HepG2 (cell line): ENCODE measurements around the gene ZNF771. TPM values are rescaled to one million over a fixed set of nuclear protein-coding genes. Genes with fewer than 3 reads are reported as not detected.
A peak's percentile ranks its signal among the peaks of the same experiment; 100 is the strongest.

Source experiments
- ARNTL ChIP-seq: sonication (generic); formaldehyde crosslinking; IDR thresholded peaks from 2 replicates; pipeline ENCODE4 v1.4.0; 2020; ENCODE audit warnings: mild to moderate bottlenecking, missing genetic modification reagents
- FOSL2 ChIP-seq: sonication (generic); formaldehyde crosslinking; IDR thresholded peaks from 2 replicates; pipeline ENCODE4 v1.4.0; 2020; ENCODE audit warnings: missing genetic modification reagents
- HDAC1 ChIP-seq: sonication (generic); formaldehyde crosslinking; IDR thresholded peaks from 2 replicates; pipeline ENCODE4 v1.5.1; 2020; ENCODE audit warnings: mild to moderate bottlenecking, missing genetic modification reagents
- JARID2 ChIP-seq: sonication (generic); formaldehyde crosslinking; IDR thresholded peaks from 2 replicates; pipeline ENCODE4 v1.8.1; 2023; ENCODE audit warnings: missing genetic modification reagents, inconsistent platforms; ENCODE audit not compliant: insufficient replicate concordance
- KLF11 ChIP-seq: IDR thresholded peaks from 2 replicates; pipeline ENCODE4 v1.6.1; 2016; ENCODE audit warnings: missing compliant biosample characterization
- MIXL1 ChIP-seq: IDR thresholded peaks from 2 replicates; pipeline ENCODE4 v1.6.1; 2016
- NR2F1 ChIP-seq, 2 experiments: fragments of 450-650 bp in 1 of 2; formaldehyde crosslinking in 1 of 2; IDR thresholded peaks; 2 replicates each; pipeline versions ENCODE4 v1.5.0 to v1.6.1; 2016 to 2020; ENCODE audit warnings: mild to moderate bottlenecking in 1 of 2, missing compliant biosample characterization in 1 of 2, missing genetic modification reagents in 1 of 2, moderate library complexity in 1 of 2
- REL ChIP-seq: sonication (generic); formaldehyde crosslinking; conservative IDR thresholded peaks from 2 replicates; pipeline ENCODE4 v1.8.0; 2022; ENCODE audit warnings: mild to moderate bottlenecking, missing genetic modification reagents, moderate library complexity
- SUZ12 ChIP-seq: fragments of 150-350 bp; IDR thresholded peaks from 2 replicates; pipeline ENCODE4 v1.6.1; 2014; ENCODE audit warnings: low read depth, low read length
- polyA plus RNA-seq, 8 experiments: library from polyadenylated mRNA; depleted of rRNA in 3 of 8; stranded (reverse) in 7 of 8; unstranded in 1 of 8; fragments of >200 nt; fragmentation: Illumina TruSeq in 4 of 8; extraction: Trizol in 4 of 8; gene quantifications; 2 replicates each; pipeline versions ENCODE4 v1.2.1 to v1.2.3, GENCODE V29; 2011 to 2016; ENCODE audit warnings: low read depth in 4 of 8, missing spikeins in 1 of 8, mixed read lengths in 1 of 8; ENCODE audit not compliant: insufficient read depth in 1 of 8
- total RNA-seq, 5 experiments: library from RNA; depleted of rRNA; stranded (reverse); fragments of >200 nt; fragmentation: Illumina TruSeq; extraction: Trizol; gene quantifications; 2 replicates each; pipeline ENCODE4 v1.2.3, GENCODE V29; 2016; ENCODE audit warnings: low read depth in 1 of 5
- TF ChIP-seq, protein P1 (sequence below): sonication (generic); formaldehyde crosslinking; IDR thresholded peaks from 2 replicates; pipeline ENCODE4 v1.5.1; 2020; ENCODE audit warnings: mild to moderate bottlenecking, missing genetic modification reagents
- TF ChIP-seq, protein P2 (sequence below): sonication (generic); formaldehyde crosslinking; IDR thresholded peaks from 2 replicates; pipeline ENCODE4 v1.5.1; 2020; ENCODE audit warnings: mild to moderate bottlenecking, missing genetic modification reagents, borderline replicate concordance
- TF ChIP-seq, protein P3 (sequence below): sonication (generic); IDR thresholded peaks from 2 replicates; pipeline ENCODE4 v1.6.1; 2016; ENCODE audit warnings: low read depth, borderline replicate concordance
- TF ChIP-seq, protein P4 (sequence below): IDR thresholded peaks from 2 replicates; pipeline ENCODE4 v1.6.1; 2016; ENCODE audit warnings: missing compliant biosample characterization, missing genetic modification reagents, borderline replicate concordance
- TF ChIP-seq, protein P5 (sequence below): sonication (generic); formaldehyde crosslinking; IDR thresholded peaks from 2 replicates; pipeline ENCODE4; 2020; ENCODE audit warnings: missing genetic modification reagents, mild to moderate bottlenecking, borderline replicate concordance

ZNF771 gene
- total and polyA plus RNA-seq, 2 of the 13 experiments (the other 11 are each of a cell fraction or from before 2014, with no cell fraction given), result 5.0 to 11.8 TPM

DNA sequence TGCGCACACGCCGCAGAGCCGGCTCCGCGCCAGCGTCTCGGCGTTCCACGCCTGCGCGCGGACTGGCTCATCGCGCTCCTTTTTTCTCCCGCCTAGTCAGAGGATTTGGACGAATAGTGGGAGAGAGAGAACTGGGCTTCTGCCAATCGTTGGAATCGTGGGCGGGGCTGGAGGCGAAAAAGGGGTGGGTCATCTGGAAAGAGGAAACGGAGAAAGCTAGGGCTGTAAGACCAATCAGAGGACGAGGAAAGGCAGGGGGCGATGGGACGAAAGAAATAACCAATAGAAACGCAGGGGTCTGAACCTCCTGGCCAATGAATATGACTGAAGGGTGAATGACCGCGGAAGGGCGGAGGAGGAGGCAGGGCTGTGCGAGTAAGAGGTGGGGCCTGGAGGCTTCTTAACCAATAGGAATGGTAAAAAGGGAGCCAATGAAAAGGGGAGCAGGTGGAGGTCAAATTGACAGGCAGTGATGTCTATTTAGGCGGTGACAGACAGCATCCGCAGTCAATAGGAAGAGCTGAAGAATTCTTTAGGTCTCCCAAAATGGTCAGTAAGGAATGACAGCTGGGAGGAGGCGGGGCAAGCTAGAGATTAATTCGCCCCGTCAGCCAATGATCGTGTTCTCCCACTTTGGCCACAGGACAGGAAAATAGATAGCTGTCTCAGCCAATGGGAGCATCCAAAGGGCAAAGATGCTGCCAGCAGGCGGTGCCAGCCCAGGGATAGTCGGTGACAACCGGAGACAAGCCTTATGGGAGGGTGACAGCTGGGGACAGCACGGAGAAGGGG lies 36.8 kb upstream of the ZNF771 start, which contains the start of gene TBC1D10B (continued):
- TF ChIP-seq, protein P1, sequence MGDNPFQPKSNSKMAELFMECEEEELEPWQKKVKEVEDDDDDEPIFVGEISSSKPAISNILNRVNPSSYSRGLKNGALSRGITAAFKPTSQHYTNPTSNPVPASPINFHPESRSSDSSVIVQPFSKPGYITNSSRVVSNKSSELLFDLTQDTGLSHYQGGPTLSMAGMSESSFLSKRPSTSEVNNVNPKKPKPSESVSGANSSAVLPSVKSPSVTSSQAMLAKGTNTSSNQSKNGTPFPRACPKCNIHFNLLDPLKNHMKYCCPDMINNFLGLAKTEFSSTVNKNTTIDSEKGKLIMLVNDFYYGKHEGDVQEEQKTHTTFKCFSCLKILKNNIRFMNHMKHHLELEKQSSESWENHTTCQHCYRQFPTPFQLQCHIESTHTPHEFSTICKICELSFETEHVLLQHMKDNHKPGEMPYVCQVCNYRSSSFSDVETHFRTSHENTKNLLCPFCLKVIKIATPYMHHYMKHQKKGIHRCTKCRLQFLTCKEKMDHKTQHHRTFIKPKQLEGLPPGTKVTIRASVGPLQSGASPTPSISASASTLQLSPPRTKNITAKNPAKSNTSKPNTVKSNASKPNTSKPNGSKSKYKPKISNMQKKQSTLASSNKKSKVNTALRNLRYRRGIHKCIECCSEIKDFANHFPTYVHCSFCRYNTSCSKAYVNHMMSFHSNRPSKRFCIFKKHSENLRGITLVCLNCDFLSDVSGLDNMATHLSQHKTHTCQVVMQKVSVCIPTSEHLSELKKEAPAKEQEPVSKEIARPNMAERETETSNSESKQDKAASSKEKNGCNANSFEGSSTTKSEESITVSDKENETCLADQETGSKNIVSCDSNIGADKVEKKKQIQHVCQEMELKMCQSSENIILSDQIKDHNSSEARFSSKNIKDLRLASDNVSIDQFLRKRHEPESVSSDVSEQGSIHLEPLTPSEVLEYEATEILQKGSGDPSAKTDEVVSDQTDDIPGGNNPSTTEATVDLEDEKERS (CRISPR knock-in tag), result no peak
- TF ChIP-seq, protein P2, sequence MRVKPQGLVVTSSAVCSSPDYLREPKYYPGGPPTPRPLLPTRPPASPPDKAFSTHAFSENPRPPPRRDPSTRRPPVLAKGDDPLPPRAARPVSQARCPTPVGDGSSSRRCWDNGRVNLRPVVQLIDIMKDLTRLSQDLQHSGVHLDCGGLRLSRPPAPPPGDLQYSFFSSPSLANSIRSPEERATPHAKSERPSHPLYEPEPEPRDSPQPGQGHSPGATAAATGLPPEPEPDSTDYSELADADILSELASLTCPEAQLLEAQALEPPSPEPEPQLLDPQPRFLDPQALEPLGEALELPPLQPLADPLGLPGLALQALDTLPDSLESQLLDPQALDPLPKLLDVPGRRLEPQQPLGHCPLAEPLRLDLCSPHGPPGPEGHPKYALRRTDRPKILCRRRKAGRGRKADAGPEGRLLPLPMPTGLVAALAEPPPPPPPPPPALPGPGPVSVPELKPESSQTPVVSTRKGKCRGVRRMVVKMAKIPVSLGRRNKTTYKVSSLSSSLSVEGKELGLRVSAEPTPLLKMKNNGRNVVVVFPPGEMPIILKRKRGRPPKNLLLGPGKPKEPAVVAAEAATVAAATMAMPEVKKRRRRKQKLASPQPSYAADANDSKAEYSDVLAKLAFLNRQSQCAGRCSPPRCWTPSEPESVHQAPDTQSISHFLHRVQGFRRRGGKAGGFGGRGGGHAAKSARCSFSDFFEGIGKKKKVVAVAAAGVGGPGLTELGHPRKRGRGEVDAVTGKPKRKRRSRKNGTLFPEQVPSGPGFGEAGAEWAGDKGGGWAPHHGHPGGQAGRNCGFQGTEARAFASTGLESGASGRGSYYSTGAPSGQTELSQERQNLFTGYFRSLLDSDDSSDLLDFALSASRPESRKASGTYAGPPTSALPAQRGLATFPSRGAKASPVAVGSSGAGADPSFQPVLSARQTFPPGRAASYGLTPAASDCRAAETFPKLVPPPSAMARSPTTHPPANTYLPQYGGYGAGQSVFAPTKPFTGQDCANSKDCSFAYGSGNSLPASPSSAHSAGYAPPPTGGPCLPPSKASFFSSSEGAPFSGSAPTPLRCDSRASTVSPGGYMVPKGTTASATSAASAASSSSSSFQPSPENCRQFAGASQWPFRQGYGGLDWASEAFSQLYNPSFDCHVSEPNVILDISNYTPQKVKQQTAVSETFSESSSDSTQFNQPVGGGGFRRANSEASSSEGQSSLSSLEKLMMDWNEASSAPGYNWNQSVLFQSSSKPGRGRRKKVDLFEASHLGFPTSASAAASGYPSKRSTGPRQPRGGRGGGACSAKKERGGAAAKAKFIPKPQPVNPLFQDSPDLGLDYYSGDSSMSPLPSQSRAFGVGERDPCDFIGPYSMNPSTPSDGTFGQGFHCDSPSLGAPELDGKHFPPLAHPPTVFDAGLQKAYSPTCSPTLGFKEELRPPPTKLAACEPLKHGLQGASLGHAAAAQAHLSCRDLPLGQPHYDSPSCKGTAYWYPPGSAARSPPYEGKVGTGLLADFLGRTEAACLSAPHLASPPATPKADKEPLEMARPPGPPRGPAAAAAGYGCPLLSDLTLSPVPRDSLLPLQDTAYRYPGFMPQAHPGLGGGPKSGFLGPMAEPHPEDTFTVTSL (CRISPR knock-in tag), result no peak
- TF ChIP-seq JARID2 (CRISPR knock-in tag) (no peak), MIXL1 (CRISPR knock-in tag) (peak; percentile 42; the same call in 1 of the 2 replicates), REL (CRISPR knock-in tag) (no peak), HDAC1 (CRISPR knock-in tag) (peak; percentile 49; the same call in 1 of the 2 replicates), KLF11 (CRISPR knock-in tag) (peak; percentile 49; the same call in 1 of the 2 replicates), ARNTL (CRISPR knock-in tag) (0 out of 2 replicates have a peak, but pooled peaks have one; percentile 10), FOSL2 (CRISPR knock-in tag) (peak; percentile 15; the same call in 1 of the 2 replicates), SUZ12 (no peak), NR2F1 (CRISPR knock-in tag; IDR thresholded peaks at IDR 0.05) (no peak)
- TF ChIP-seq, protein P3, sequence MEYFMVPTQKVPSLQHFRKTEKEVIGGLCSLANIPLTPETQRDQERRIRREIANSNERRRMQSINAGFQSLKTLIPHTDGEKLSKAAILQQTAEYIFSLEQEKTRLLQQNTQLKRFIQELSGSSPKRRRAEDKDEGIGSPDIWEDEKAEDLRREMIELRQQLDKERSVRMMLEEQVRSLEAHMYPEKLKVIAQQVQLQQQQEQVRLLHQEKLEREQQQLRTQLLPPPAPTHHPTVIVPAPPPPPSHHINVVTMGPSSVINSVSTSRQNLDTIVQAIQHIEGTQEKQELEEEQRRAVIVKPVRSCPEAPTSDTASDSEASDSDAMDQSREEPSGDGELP, result peak; percentile 91
- TF ChIP-seq, protein P4, sequence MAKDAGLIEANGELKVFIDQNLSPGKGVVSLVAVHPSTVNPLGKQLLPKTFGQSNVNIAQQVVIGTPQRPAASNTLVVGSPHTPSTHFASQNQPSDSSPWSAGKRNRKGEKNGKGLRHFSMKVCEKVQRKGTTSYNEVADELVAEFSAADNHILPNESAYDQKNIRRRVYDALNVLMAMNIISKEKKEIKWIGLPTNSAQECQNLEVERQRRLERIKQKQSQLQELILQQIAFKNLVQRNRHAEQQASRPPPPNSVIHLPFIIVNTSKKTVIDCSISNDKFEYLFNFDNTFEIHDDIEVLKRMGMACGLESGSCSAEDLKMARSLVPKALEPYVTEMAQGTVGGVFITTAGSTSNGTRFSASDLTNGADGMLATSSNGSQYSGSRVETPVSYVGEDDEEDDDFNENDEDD (CRISPR knock-in tag), result peak; percentile 84
- TF ChIP-seq, protein P5, sequence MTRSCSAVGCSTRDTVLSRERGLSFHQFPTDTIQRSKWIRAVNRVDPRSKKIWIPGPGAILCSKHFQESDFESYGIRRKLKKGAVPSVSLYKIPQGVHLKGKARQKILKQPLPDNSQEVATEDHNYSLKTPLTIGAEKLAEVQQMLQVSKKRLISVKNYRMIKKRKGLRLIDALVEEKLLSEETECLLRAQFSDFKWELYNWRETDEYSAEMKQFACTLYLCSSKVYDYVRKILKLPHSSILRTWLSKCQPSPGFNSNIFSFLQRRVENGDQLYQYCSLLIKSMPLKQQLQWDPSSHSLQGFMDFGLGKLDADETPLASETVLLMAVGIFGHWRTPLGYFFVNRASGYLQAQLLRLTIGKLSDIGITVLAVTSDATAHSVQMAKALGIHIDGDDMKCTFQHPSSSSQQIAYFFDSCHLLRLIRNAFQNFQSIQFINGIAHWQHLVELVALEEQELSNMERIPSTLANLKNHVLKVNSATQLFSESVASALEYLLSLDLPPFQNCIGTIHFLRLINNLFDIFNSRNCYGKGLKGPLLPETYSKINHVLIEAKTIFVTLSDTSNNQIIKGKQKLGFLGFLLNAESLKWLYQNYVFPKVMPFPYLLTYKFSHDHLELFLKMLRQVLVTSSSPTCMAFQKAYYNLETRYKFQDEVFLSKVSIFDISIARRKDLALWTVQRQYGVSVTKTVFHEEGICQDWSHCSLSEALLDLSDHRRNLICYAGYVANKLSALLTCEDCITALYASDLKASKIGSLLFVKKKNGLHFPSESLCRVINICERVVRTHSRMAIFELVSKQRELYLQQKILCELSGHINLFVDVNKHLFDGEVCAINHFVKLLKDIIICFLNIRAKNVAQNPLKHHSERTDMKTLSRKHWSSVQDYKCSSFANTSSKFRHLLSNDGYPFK (CRISPR knock-in tag), result peak; percentile 56; the same call in 1 of the 2 replicates
